GM23338 (cell line): ENCODE results near the gene AHSP. TPM values are rescaled to one million over a fixed set of nuclear protein-coding genes. Genes with fewer than 3 reads are reported as not detected.
"Not testable (repeated sequence)": the region's sequence is repeated elsewhere in the genome, so short reads cannot be mapped to it uniquely, and the experiment has no call there.

Experiments
- ATAC-seq: fragments of 200-7000 bp; cut with Tn5 transposase; 3 replicates; pipeline ENCODE4 v1.9.1; 2020
- DNase-seq: peaks from one replicate; pipeline ENCODE4 v3.0.0-alpha.2; 2015; ENCODE audit warnings: low spot score
- H2AFZ ChIP-seq: fragments of 200-600 bp; sonication (generic); 2 replicates; pipeline ENCODE4 v1.8.0; 2016; ENCODE audit warnings: antibody characterized with exemption, mild to moderate bottlenecking, moderate library complexity
- H3F3A ChIP-seq: fragments of 200-600 bp; sonication (generic); replicated peaks from 2 replicates; pipeline ENCODE4 v1.8.0; 2017; ENCODE audit warnings: antibody characterized with exemption, mixed run types, low read depth
- H3K27ac ChIP-seq: fragments of 200-600 bp; sonication (generic); 2 replicates; pipeline ENCODE4 v1.6.1; 2016; ENCODE audit warnings: low read depth
- H3K27me3 ChIP-seq: fragments of 200-600 bp; sonication (generic); 2 replicates; pipeline ENCODE4 v1.8.0; 2016; ENCODE audit warnings: mild to moderate bottlenecking, mixed run types, moderate library complexity; ENCODE audit not compliant: insufficient read depth
- H3K36me3 ChIP-seq: fragments of 200-600 bp; sonication (generic); 2 replicates; pipeline ENCODE4 v1.8.0; 2016; ENCODE audit warnings: mild to moderate bottlenecking; ENCODE audit not compliant: insufficient read depth
- H3K4me1 ChIP-seq: fragments of 200-600 bp; sonication (generic); 2 replicates; pipeline ENCODE4 v1.8.0; 2016; ENCODE audit warnings: mild to moderate bottlenecking, moderate library complexity; ENCODE audit not compliant: insufficient read depth
- H3K4me2 ChIP-seq: fragments of 200-600 bp; sonication (generic); 2 replicates; pipeline ENCODE4 v1.7.1; 2017; ENCODE audit warnings: mixed run types
- H3K4me3 ChIP-seq: fragments of 200-600 bp; sonication (generic); 2 replicates; pipeline ENCODE4 v1.6.1; 2016; ENCODE audit warnings: mixed run types
- H3K79me2 ChIP-seq: fragments of 200-600 bp; sonication (generic); replicated peaks from 2 replicates; pipeline ENCODE4 v1.8.0; 2017; ENCODE audit warnings: mild to moderate bottlenecking; ENCODE audit not compliant: insufficient read depth
- H3K9me2 ChIP-seq: fragments of 200-600 bp; sonication (generic); 2 replicates; pipeline ENCODE4 v1.8.0; 2017; ENCODE audit not compliant: insufficient read depth
- H4K20me1 ChIP-seq: fragments of 200-600 bp; sonication (generic); replicated peaks from 2 replicates; pipeline ENCODE4 v1.8.0; 2017; ENCODE audit warnings: mild to moderate bottlenecking; ENCODE audit not compliant: insufficient read depth
- H3K27ac Mint-ChIP-seq: 2 replicates; pipeline ENCODE4 v1.8.0; 2020; ENCODE audit warnings: inconsistent platforms, mild to moderate bottlenecking, moderate library complexity, mixed read lengths
- H3K27me3 Mint-ChIP-seq: 3 replicates; pipeline ENCODE4 v1.8.0; 2022; ENCODE audit warnings: low read depth, mild to moderate bottlenecking, moderate library complexity, mixed read lengths, inconsistent platforms; ENCODE audit not compliant: insufficient read depth, poor library complexity
- H3K36me3 Mint-ChIP-seq: 3 replicates; pipeline ENCODE4 v1.8.0; 2021; ENCODE audit warnings: low read depth, mild to moderate bottlenecking, inconsistent platforms, moderate library complexity, mixed read lengths
- H3K4me1 Mint-ChIP-seq: 3 replicates; pipeline ENCODE4 v1.8.0; 2020; ENCODE audit warnings: mild to moderate bottlenecking, inconsistent platforms, mixed read lengths
- H3K4me3 Mint-ChIP-seq: 3 replicates; pipeline ENCODE4 v1.8.0; 2021; ENCODE audit warnings: moderate library complexity, mild to moderate bottlenecking, inconsistent platforms, mixed read lengths
- H3K9me3 Mint-ChIP-seq: 3 replicates; pipeline ENCODE4 v1.8.0; 2020; ENCODE audit warnings: moderate library complexity, mild to moderate bottlenecking, inconsistent platforms, mixed read lengths
- CREB1 ChIP-seq: fragments of 250-450 bp; sonication (Bioruptor Pico); IDR thresholded peaks from 2 replicates; pipeline ENCODE4 v1.5.0; 2020; ENCODE audit warnings: low read depth, mild to moderate bottlenecking, moderate library complexity
- CTCF ChIP-seq, 2 experiments: fragments of 200-600 bp in 1 of 2; sonication (generic) in 1 of 2; conservative IDR thresholded peaks; 2 replicates each; pipeline versions ENCODE4 v1.5.1 to v1.6.1; 2016 to 2017; ENCODE audit warnings: antibody characterized with exemption in 2 of 2, low read depth in 2 of 2, mild to moderate bottlenecking in 2 of 2, moderate library complexity in 1 of 2
- ETS1 ChIP-seq: IDR thresholded peaks from 2 replicates; pipeline ENCODE4 v1.6.1; 2016; ENCODE audit warnings: antibody characterized with exemption
- EZH2 ChIP-seq: fragments of 200-600 bp; sonication (generic); IDR thresholded peaks from one replicate; pipeline ENCODE4 v1.8.0; 2017; ENCODE audit warnings: antibody characterized with exemption, mild to moderate bottlenecking, low read depth; ENCODE audit not compliant: unreplicated experiment
- EZH2phosphoT487 ChIP-seq: fragments of 200-600 bp; sonication (generic); IDR thresholded peaks from one replicate; pipeline ENCODE4 v1.8.1; 2018; ENCODE audit warnings: antibody characterized with exemption; ENCODE audit not compliant: unreplicated experiment
- POLR2AphosphoS5 ChIP-seq: IDR thresholded peaks from 2 replicates; pipeline ENCODE4 v1.6.1; 2016; ENCODE audit warnings: antibody characterized with exemption, low read depth
- REST ChIP-seq: IDR thresholded peaks from one replicate; pipeline ENCODE4 v1.6.1; 2018; ENCODE audit warnings: antibody characterized with exemption; ENCODE audit not compliant: unreplicated experiment
- STAT1 ChIP-seq: IDR thresholded peaks from one replicate; pipeline ENCODE4 v1.6.1; 2016; ENCODE audit warnings: antibody characterized with exemption; ENCODE audit not compliant: unreplicated experiment
- ZNF331 ChIP-seq: fragments of 250-450 bp; sonication (Bioruptor Pico); IDR thresholded peaks from 2 replicates; pipeline ENCODE4 v1.5.0; 2020; ENCODE audit warnings: low read depth, mild to moderate bottlenecking, moderate library complexity
- ZNF462 ChIP-seq: fragments of 250-450 bp; sonication (Bioruptor Pico); IDR thresholded peaks from 2 replicates; pipeline ENCODE4 v1.5.0; 2020; ENCODE audit warnings: mild to moderate bottlenecking, moderate library complexity
- polyA plus RNA-seq: library from polyadenylated mRNA; unstranded; fragments of >200 nt; fragmentation: Nextera tagmentation; extraction: Ambion mirVana; gene quantifications from 2 replicates; pipeline ENCODE4 v1.2.1, GENCODE V29; 2016
- total RNA-seq: library from RNA; depleted of rRNA; stranded (reverse); fragments of >200 nt; shearing (Covaris generic); gene quantifications from 2 replicates; pipeline ENCODE4 v1.2.3, GENCODE V29; 2014

Gene AHSP
- total and polyA plus RNA-seq, 2 experiments from 2014 or later, result 2.1 TPM; not detected in 1

GRCh38 chr16:31523768-31524167 is 3.9 kb upstream of the AHSP start:
- Mint-ChIP-seq H3K27me3 (peaks cover 18% of the 10 kb centered on the region), H3K4me1 (peaks cover 26% of the 10 kb centered on the region)
- not testable (repeated sequence) for H3F3A ChIP-seq, H3K9me2 ChIP-seq, H3K4me2 ChIP-seq, H4K20me1 ChIP-seq, H3K9me3 Mint-ChIP-seq, DNase-seq, H3K4me3 Mint-ChIP-seq, H3K27ac ChIP-seq, H3K36me3 ChIP-seq, H3K4me3 ChIP-seq, ATAC-seq, H3K27ac Mint-ChIP-seq, H3K79me2 ChIP-seq, H3K36me3 Mint-ChIP-seq, H2AFZ ChIP-seq
- Histone ChIP-seq H3K27me3 (peaks cover 28% of the 10 kb centered on the region), H3K4me1 (peaks cover 17% of the 10 kb centered on the region)

- ATAC-seq, result no peak
- Histone ChIP-seq H3K4me1 (peaks cover 18% of the 10 kb centered on the region), H4K20me1 (no peaks in the 10 kb centered on the region), H3F3A (peaks cover under 1% of the 10 kb centered on the region; the same call in 1 of the 2 replicates), H3K4me2 (no peak overlapping the region), H3K36me3 (no peaks in the 10 kb centered on the region), H3K79me2 (no peaks in the 10 kb centered on the region), H3K9me2 (no peaks in the 10 kb centered on the region), H3K27me3 (peaks cover 40% of the 10 kb centered on the region), H3K4me3 (no peak overlapping the region), H2AFZ (no peak overlapping the region), H3K27ac (no peak overlapping the region)
- H3K27ac Mint-ChIP-seq, result no peak overlapping the region
- H3K4me1 Mint-ChIP-seq, result peaks cover 31% of the 10 kb centered on the region
- H3K36me3 Mint-ChIP-seq, result no peaks in the 10 kb centered on the region
- H3K27me3 Mint-ChIP-seq, result peaks cover 29% of the 10 kb centered on the region
- DNase-seq, result no peak
- no peaks in the 10 kb centered on the region; the same call in 1 of the 3 replicates for H3K9me3 Mint-ChIP-seq
- no peak overlapping the region for H3K4me3 Mint-ChIP-seq
- TF ChIP-seq EZH2phosphoT487 (no peak), POLR2AphosphoS5 (no peak), STAT1 (no peak), CREB1 (CRISPR knock-in tag) (no peak), ZNF331 (CRISPR knock-in tag) (no peak), ETS1 (no peak), EZH2 (no peak), ZNF462 (CRISPR knock-in tag) (no peak), REST (no peak), CTCF (conservative IDR thresholded peaks at IDR 0.05; ENCODE audit: low read depth in 2 of 2) (no peak)
Observed at GRCh38 chr16:31525113-31525512, 2.6 kb upstream of the AHSP start.
